Kidney epithelial cell (primary cell): ENCODE results near the gene ATOH8. TPM values are rescaled to one million over a fixed set of nuclear protein-coding genes. Genes with fewer than 3 reads are reported as not detected.

Experiments
- DNase-seq: peaks from one replicate; pipeline ENCODE4 v3.0.0-alpha.2; 2010; ENCODE audit warnings: low read depth
- H3K27me3 ChIP-seq: 2 replicates; pipeline ENCODE4 v1.6.0; 2011; ENCODE audit warnings: low read length; ENCODE audit not compliant: control insufficient read depth, insufficient read depth
- H3K36me3 ChIP-seq: 2 replicates; pipeline ENCODE4 v1.5.1; 2011; ENCODE audit warnings: low read length; ENCODE audit not compliant: control insufficient read depth, insufficient read depth
- H3K4me3 ChIP-seq: 2 replicates; pipeline ENCODE4 v1.5.1; 2011; ENCODE audit warnings: low read depth, mild to moderate bottlenecking, control low read depth, low read length
- total RNA-seq: library from RNA; depleted of rRNA; stranded (reverse); fragments of >200 nt; gene quantifications from 2 replicates; pipeline ENCODE4 v1.2.3, GENCODE V29; 2015
- TF ChIP-seq, protein P1 (sequence below): IDR thresholded peaks from 2 replicates; pipeline ENCODE4 v1.5.1; 2011; ENCODE audit warnings: mild to moderate bottlenecking, moderate library complexity, low read length, control low read depth, inconsistent platforms; ENCODE audit not compliant: insufficient read depth, poor library complexity, severe bottlenecking

The ATOH8 gene
- total RNA-seq, 1 donor from 2014 or later: 1.0 TPM

DNA sequence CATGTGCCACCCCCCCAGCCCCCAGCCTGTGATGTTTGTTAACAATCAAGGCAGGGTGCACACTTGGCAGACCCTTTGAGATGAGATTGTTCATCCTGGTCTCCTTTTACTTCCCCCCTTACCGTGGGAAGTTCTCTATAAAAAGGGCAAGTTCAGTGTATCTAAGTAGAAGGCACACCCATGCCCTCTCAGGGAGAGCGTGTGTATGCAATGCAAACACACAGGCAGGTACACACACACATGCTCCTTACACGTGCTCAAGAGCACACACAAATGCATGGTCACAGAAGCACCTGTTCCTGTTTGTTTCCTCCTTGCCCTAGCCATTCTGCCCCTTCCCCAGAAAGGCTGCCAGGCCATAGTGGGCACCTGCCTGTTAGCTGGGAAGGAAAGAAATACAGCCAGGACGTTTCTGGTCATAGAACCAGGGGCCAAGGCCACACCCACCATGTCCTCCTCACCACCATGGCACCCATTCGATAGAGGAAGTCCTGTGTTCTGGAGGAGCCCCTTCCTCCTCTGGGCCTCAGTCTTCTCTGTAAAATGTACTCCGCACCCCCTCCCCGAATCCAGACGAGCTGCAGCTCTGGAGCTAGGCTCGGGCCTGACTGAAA is 3.1 kb downstream of the ATOH8 start:
- no peak for DNase-seq
- H3K36me3 ChIP-seq: no peaks in the 10 kb centered on the region
- H3K27me3 ChIP-seq: peaks cover 65% of the 10 kb centered on the region
- TF ChIP-seq, protein P1, sequence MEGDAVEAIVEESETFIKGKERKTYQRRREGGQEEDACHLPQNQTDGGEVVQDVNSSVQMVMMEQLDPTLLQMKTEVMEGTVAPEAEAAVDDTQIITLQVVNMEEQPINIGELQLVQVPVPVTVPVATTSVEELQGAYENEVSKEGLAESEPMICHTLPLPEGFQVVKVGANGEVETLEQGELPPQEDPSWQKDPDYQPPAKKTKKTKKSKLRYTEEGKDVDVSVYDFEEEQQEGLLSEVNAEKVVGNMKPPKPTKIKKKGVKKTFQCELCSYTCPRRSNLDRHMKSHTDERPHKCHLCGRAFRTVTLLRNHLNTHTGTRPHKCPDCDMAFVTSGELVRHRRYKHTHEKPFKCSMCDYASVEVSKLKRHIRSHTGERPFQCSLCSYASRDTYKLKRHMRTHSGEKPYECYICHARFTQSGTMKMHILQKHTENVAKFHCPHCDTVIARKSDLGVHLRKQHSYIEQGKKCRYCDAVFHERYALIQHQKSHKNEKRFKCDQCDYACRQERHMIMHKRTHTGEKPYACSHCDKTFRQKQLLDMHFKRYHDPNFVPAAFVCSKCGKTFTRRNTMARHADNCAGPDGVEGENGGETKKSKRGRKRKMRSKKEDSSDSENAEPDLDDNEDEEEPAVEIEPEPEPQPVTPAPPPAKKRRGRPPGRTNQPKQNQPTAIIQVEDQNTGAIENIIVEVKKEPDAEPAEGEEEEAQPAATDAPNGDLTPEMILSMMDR: no peak
- H3K4me3 ChIP-seq: no peak overlapping the region

DNA sequence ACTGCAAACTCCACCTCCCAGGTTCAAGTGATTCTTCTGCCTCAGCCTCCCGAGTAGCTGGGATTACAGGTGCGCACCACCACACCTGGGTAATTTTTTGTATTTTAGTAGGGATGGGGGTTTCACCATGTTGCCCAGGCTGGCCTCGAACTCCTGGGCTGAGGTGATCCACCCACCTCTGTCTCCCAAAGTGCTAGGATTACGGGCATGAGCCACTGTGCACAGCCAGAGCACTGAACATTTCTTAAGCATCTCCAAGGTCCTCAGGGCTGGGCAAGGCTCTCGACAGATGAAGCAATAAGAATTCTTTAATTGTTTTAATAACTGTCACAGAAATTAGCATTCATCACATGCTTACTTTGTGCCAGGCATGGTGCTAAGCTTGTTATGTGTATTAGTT is 4.1 kb downstream of the ATOH8 start:
- DNase-seq: no peak
- TF ChIP-seq, protein P1: no peak
- Histone ChIP-seq H3K4me3 (no peak overlapping the region), H3K36me3 (no peaks in the 10 kb centered on the region), H3K27me3 (peaks cover 57% of the 10 kb centered on the region)

- Histone ChIP-seq H3K4me3 (no peak overlapping the region), H3K27me3 (peaks cover 49% of the 10 kb centered on the region), H3K36me3 (no peaks in the 10 kb centered on the region)
- DNase-seq: no peak
- TF ChIP-seq, protein P1: no peak
These were observed 4.8 kb downstream of the ATOH8 start for GRCh38 chr2:85758361-85759256.

- peaks cover 50% of the 10 kb centered on the region for H3K27me3 ChIP-seq
- no peak overlapping the region for H3K4me3 ChIP-seq
- DNase-seq: no peak
- TF ChIP-seq, protein P1: no peak
- H3K36me3 ChIP-seq: no peaks in the 10 kb centered on the region
These were observed 5.4 kb downstream of the ATOH8 start for GRCh38 chr2:85759257-85759613.

GRCh38 chr2:85760371-85760770 is 6.6 kb downstream of the ATOH8 start:
- peaks cover 50% of the 10 kb centered on the region for H3K27me3 ChIP-seq
- TF ChIP-seq, protein P1: no peak
- no peak for DNase-seq

More at GRCh38 chr2:85760371-85760770, 6.6 kb downstream of the ATOH8 start:
- no peaks in the 10 kb centered on the region for H3K36me3 ChIP-seq
- H3K4me3 ChIP-seq: no peak overlapping the region
